Left renal cortex interstitium (tissue), 4 donors: Measurements from ENCODE around the gene SLC39A7. TPM values are rescaled to one million over a fixed set of nuclear protein-coding genes. Genes with fewer than 3 reads are reported as not detected.

Source experiments
- DNase-seq, 4 donors: peaks; one replicate each; pipeline ENCODE4 v3.0.0-alpha.2; 2013; ENCODE audit warnings: low read depth in 4 of 4, low spot score in 2 of 4, missing footprints in 1 of 4
- polyA plus RNA-seq, 4 donors: library from polyadenylated mRNA; unstranded; fragments of 120-200 nt; gene quantifications; one replicate each; pipeline ENCODE4 v1.2.1, GENCODE V29; 2013; ENCODE audit not compliant: insufficient read length in 4 of 4

Gene SLC39A7
- polyA plus RNA-seq, 4 donors: 105 to 127 (median 111) TPM

GRCh38 chr6:33169291-33170175 is 31.1 kb upstream of the SLC39A7 start:
- no peak for DNase-seq

DNA sequence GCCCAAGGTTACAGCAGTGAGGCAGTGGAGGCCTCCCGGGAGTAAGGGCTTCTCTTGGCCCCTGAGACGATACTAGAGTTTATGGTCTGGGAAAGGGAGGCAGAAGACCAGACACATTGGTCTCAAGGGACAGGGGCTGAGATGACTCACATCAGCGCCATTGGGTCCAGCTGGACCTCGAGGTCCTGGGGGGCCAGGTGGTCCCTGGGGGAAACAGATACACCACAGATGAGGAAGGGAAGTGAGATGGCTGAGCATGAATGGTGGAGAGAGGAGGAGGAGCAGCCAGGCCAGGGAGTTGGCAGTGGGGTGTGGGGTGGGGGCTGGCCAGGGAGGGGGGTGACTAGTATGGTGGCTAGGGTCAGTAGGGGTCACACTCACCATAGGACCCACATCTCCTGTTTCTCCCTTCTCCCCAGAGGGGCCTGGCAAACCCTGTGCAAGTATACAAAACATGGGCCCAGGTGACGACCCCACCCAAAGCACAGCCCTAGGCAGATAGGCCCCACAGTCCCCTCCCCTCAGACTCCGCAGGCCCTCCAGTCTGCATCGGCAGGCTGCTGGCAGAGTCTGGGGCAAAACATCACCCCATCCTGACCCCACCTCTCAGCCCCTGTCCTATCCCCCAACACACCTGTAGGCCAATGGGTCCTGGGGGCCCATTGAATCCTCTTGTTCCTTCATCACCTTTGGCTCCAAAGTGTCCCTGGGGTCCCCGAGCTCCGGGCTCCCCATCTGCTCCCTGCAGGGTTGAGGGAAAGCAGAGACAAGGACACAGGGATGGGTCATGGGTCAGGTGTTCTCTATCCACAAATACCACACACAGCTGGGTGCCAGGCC is 30.3 kb upstream of the SLC39A7 start:
- DNase-seq: no peak

- no peak for DNase-seq
Measured at GRCh38 chr6:33171016-33171879, 29.4 kb upstream of the SLC39A7 start.

DNA sequence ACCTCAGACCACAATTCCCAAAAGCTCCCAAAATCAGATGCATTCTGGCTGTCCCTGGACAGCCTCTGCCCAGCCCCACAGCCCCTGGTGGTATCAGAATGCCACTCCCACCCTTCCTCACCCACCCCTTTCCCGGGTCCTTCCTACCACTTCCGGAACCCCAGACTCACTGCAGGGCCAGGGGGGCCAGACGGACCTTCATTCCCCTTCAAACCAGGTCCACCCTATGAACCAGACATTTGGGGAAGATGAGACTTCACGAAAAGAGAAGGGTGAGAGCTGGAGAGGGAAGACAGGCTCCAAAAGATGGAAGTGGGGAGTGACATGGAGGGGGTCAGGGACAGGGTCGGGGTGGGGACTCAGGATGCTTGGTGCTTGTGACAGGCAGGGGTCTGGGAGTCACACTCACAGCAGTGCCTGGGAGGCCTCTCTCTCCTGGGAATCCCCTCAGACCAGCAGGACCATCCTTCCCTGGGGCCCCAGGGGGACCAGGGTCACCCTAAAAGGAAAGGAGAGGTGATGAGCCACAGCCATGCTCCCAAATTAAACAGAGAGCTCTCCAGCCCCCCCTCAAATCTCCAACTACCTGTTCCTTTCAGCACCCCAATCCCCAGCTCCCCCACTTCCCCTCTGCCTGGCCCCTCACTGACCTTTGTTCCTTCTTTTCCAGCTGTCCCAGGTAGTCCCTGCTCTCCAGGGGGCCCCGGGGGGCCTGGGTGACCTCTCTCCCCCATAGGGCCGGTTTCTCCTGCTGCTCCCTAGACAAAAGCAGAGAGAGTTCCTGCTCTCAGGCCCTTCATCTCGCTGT is 28.6 kb upstream of the SLC39A7 start:
- DNase-seq: no peak

- DNase-seq: no peak
Measured at GRCh38 chr6:33172688-33173534, 27.8 kb upstream of the SLC39A7 start.

DNA sequence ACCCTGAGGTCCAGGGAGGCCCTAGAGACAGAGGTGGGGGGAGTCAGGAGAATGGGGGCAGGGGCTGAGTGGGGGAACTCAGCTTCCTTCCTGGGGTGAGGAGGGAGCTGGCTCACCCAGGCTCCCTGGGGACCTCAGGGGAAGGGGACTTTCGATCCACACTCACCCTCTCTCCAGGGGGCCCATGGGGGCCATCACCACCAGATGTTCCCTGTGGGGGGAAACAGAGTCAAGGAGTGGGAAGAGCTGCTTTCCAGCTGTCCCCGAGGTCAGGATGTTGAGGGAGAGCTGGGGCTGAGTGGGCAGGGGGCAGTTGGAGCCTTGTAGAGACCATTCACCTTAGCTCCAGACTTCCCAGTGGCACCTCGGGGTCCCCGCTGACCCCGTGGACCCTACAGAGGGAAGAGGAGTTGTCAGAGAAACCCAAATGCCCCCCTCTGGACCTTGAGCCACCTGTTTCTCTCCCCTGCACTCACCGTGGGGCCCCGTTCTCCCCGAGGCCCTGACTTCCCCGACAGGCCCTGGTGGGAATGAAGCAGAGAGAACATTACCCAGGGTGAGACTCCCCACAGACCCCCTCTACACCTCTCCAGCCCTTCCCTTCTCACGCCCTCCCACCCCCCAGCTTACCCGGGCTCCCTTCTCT is 27.0 kb upstream of the SLC39A7 start:
- no peak for DNase-seq

DNA sequence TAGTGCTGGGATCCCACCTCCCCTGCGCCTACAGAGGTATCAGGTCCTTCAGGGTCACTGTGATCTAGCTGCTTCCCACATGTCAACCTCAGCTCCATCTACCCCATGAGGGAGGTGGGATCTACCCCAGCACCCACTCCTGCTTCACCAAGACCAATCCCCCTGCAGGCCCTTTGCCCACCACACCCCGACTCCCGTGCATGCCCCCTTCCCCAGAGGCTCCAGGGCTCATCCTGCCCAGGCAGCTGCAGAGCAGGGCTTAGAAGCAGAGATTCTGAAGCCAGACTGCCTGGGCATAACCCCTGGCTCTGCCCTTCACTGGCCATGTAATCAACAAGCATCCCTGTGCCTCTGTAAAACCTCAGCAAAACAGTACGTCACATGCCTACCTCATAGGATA is 25.9 kb upstream of the SLC39A7 start:
- DNase-seq: no peak

- no peak for DNase-seq
Measured at GRCh38 chr6:33175436-33176069, 25.1 kb upstream of the SLC39A7 start.

- DNase-seq: no peak
Measured at GRCh38 chr6:33176906-33177305, 23.8 kb upstream of the SLC39A7 start.

GRCh38 chr6:33177552-33178446 is 22.9 kb upstream of the SLC39A7 start:
- DNase-seq: no peak

- no peak for DNase-seq
Measured at GRCh38 chr6:33178755-33179475, 21.8 kb upstream of the SLC39A7 start.

DNA sequence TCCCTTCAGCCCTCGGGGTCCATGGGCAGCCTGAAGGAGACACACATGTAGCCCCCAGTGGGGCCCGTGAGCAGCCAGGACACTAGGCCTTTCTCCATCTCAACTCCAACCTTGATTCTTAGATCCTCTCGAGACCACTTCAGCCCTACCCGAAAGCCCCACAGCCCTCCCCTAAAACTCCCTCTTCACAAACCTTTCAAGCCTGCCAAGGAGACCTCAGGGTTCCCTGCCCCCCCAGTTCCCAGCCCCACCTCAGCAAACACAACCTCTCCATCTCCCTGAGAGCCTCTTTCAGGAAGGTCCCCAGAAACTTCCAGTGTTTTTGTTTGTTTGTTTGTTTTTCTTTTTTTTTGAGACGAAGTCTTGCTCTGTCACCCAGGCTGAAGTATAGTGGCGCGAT is 19.5 kb upstream of the SLC39A7 start:
- DNase-seq: no peak

DNA sequence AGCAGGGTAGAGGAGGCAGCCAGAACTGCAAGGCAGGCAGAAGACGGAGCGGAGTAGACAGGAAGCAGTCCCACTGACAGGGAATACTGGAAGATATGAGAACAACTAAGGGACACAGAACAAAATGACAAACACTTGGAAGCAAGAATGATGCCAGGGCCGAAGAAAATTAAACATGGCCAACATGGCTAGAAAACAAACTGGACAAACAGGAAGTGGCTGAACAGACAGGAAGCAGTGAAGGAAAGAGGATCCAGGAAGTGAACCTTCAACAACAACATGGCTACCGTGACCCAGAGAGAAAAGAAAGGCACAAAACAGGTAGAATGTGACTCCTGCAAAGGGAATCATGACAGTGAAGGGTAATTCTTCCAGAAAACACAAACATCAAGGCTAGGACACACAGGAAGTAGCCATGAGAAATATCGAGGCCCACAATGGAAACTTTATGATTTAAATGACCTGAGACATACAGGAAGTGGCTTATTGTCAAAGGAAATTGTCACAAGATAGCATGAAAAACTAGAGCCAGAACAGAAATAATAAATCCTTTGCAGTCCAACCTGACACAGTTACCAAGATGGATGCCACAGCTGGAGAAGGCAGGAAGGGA is 17.5 kb upstream of the SLC39A7 start:
- DNase-seq: no peak

GRCh38 chr6:33185190-33185589 is 15.5 kb upstream of the SLC39A7 start:
- no peak for DNase-seq

DNA sequence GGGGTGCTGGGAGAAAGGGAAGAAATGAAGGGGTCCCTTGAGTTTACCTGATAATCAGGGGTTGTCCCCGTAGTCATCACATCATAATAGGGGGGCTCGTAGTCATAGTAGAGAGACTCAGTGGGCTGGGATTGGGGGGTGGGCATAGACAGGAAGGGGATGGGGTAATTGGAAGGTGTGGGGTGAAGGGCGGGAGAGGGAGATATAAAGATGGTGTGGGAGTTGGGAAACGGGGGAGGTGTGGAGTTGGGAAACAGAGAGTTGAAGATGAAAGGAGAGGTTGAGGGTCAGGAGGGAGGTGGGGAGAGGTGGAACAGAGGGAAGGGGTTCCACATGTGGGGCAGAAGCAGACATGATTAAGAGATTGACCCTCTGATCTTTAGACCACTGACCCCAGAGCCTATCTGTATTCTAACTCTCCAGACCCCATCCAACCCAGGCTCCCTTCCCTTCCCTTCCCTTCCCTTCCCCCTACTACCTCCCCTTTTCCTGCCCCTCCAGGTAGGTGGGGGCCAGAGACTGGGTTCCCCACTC is 14.9 kb upstream of the SLC39A7 start:
- DNase-seq: no peak

GRCh38 chr6:33187809-33188208 is 12.9 kb upstream of the SLC39A7 start:
- DNase-seq: no peak
